SK-N-SH treated with all-trans-retinoic acid at 6 μM for 48 hours (cell line): ENCODE results near the gene PNPLA7.
"Not testable (repeated sequence)": the region's sequence is repeated elsewhere in the genome, so short reads cannot be mapped to it uniquely, and the experiment has no call there.

Source experiments
- ATAC-seq: fragments of 200-7000 bp; cut with Tn5 transposase; 3 replicates; pipeline ENCODE4 v1.9.1; 2020; ENCODE audit warnings: mild to moderate bottlenecking, moderate library complexity
- ARNTL ChIP-seq: fragments of 450-650 bp; formaldehyde crosslinking; IDR thresholded peaks from 2 replicates; pipeline ENCODE4 v1.5.0; 2020; ENCODE audit warnings: low read depth, mild to moderate bottlenecking, moderate library complexity, borderline replicate concordance
- BACH2 ChIP-seq: fragments of 250-450 bp; sonication (Bioruptor Pico); IDR thresholded peaks from 2 replicates; pipeline ENCODE4 v1.9.0; 2021; ENCODE audit warnings: mild to moderate bottlenecking, borderline replicate concordance
- CREB5 ChIP-seq: fragments of 250-450 bp; sonication (Bioruptor Pico); IDR thresholded peaks from 2 replicates; pipeline ENCODE4 v1.5.1; 2020; ENCODE audit warnings: low read depth, mild to moderate bottlenecking, moderate library complexity
- CSDC2 ChIP-seq: fragments of 250-450 bp; sonication (Bioruptor Pico); IDR thresholded peaks from 2 replicates; pipeline ENCODE4 v1.5.0; 2020; ENCODE audit warnings: mild to moderate bottlenecking, moderate library complexity
- CSRNP3 ChIP-seq: fragments of 250-450 bp; sonication (Bioruptor Pico); IDR thresholded peaks from 2 replicates; pipeline ENCODE4 v1.5.1; 2021; ENCODE audit warnings: mild to moderate bottlenecking, moderate library complexity
- ESRRG ChIP-seq: fragments of 250-450 bp; sonication (Bioruptor Pico); IDR thresholded peaks from 2 replicates; pipeline ENCODE4 v1.6.1; 2021; ENCODE audit warnings: mild to moderate bottlenecking
- GLIS3 ChIP-seq: fragments of 250-450 bp; sonication (Bioruptor Pico); IDR thresholded peaks from 2 replicates; pipeline ENCODE4 v1.5.0; 2020; ENCODE audit warnings: mild to moderate bottlenecking, moderate library complexity
- ISL1 ChIP-seq: fragments of 250-450 bp; sonication (Bioruptor Pico); IDR thresholded peaks from 2 replicates; pipeline ENCODE4 v2.1.2; 2022; ENCODE audit warnings: mild to moderate bottlenecking, moderate library complexity
- OSR1 ChIP-seq: fragments of 250-450 bp; sonication (Bioruptor Pico); IDR thresholded peaks from 2 replicates; pipeline ENCODE4 v1.8.0; 2022; ENCODE audit warnings: moderate library complexity, mild to moderate bottlenecking, inconsistent platforms
- PATZ1 ChIP-seq: fragments of 250-450 bp; sonication (Bioruptor Pico); IDR thresholded peaks from 2 replicates; pipeline ENCODE4 v1.8.0; 2020; ENCODE audit warnings: mild to moderate bottlenecking, moderate library complexity, borderline replicate concordance
- POU6F1 ChIP-seq: fragments of 250-450 bp; sonication (Bioruptor Pico); IDR thresholded peaks from 2 replicates; pipeline ENCODE4 v1.8.0; 2021; ENCODE audit warnings: low read depth, mild to moderate bottlenecking, moderate library complexity, borderline replicate concordance
- RARB ChIP-seq: fragments of 250-450 bp; sonication (Bioruptor Pico); IDR thresholded peaks from 2 replicates; pipeline ENCODE4 v1.8.0; 2021; ENCODE audit warnings: mild to moderate bottlenecking, moderate library complexity
- SNAI2 ChIP-seq: fragments of 250-450 bp; sonication (Bioruptor Pico); IDR thresholded peaks from 2 replicates; pipeline ENCODE4 v1.5.0; 2020; ENCODE audit warnings: mild to moderate bottlenecking, moderate library complexity
- TCF4 ChIP-seq: fragments of 250-450 bp; sonication (Bioruptor Pico); IDR thresholded peaks from 2 replicates; pipeline ENCODE4 v1.8.0; 2021; ENCODE audit warnings: mild to moderate bottlenecking, moderate library complexity, borderline replicate concordance
- TOX ChIP-seq: fragments of 250-450 bp; sonication (Bioruptor Pico); IDR thresholded peaks from 2 replicates; pipeline ENCODE4 v1.8.0; 2021; ENCODE audit warnings: mild to moderate bottlenecking, moderate library complexity, borderline replicate concordance
- TSHZ2 ChIP-seq: fragments of 250-450 bp; sonication (Bioruptor Pico); IDR thresholded peaks from 2 replicates; pipeline ENCODE4 v1.5.0; 2020; ENCODE audit warnings: mild to moderate bottlenecking, moderate library complexity
- ZC3H10 ChIP-seq: fragments of 250-450 bp; sonication (Bioruptor Pico); IDR thresholded peaks from 2 replicates; pipeline ENCODE4 v1.5.1; 2021; ENCODE audit warnings: mild to moderate bottlenecking, moderate library complexity
- ZFP3 ChIP-seq: fragments of 250-450 bp; sonication (Bioruptor Pico); IDR thresholded peaks from 2 replicates; pipeline ENCODE4 v1.5.0; 2020; ENCODE audit warnings: mild to moderate bottlenecking, moderate library complexity
- ZFP30 ChIP-seq: fragments of 450-650 bp; formaldehyde crosslinking; IDR thresholded peaks from 2 replicates; pipeline ENCODE4 v1.5.0; 2022; ENCODE audit warnings: mild to moderate bottlenecking, moderate library complexity
- ZNF565 ChIP-seq: fragments of 450-650 bp; formaldehyde crosslinking; conservative IDR thresholded peaks from 2 replicates; pipeline ENCODE4 v1.5.0; 2020; ENCODE audit warnings: low read depth, mild to moderate bottlenecking, moderate library complexity
- ZNF70 ChIP-seq: fragments of 450-650 bp; formaldehyde crosslinking; IDR thresholded peaks from 2 replicates; pipeline ENCODE4 v1.5.0; 2020; ENCODE audit warnings: mild to moderate bottlenecking, moderate library complexity

Gene PNPLA7

GRCh38 chr9:137467161-137467581 is 83.0 kb downstream of the PNPLA7 start:
- TF ChIP-seq ESRRG (CRISPR knock-in tag) (no peak), SNAI2 (CRISPR knock-in tag) (no peak), ISL1 (no peak), CSRNP3 (CRISPR knock-in tag) (no peak), ZFP3 (CRISPR knock-in tag) (no peak), ZNF565 (CRISPR knock-in tag) (no peak)

GRCh38 chr9:137466389-137467085 is 83.7 kb downstream of the PNPLA7 start:
- ATAC-seq: not testable (repeated sequence)

More at GRCh38 chr9:137467161-137467581, 83.0 kb downstream of the PNPLA7 start:
- no peak for ATAC-seq

GRCh38 chr9:137465720-137466388 is 84.3 kb downstream of the PNPLA7 start:
- TF ChIP-seq TOX (CRISPR knock-in tag): no peak
- TF ChIP-seq PATZ1 (CRISPR knock-in tag): no peak
- TF ChIP-seq ZFP3 (CRISPR knock-in tag): no peak
- TF ChIP-seq CSDC2 (CRISPR knock-in tag): no peak
- no peak for TF ChIP-seq TSHZ2
- TF ChIP-seq TCF4 (CRISPR knock-in tag): no peak
- TF ChIP-seq ZC3H10 (CRISPR knock-in tag): no peak
- no peak for TF ChIP-seq ZNF70 (CRISPR knock-in tag)
- TF ChIP-seq ESRRG (CRISPR knock-in tag): no peak
- no peak for TF ChIP-seq CREB5
- TF ChIP-seq ZFP30 (CRISPR knock-in tag): no peak
- TF ChIP-seq CSRNP3 (CRISPR knock-in tag): no peak
- no peak for TF ChIP-seq BACH2 (CRISPR knock-in tag)
- no peak for TF ChIP-seq ARNTL (CRISPR knock-in tag)
- TF ChIP-seq SNAI2 (CRISPR knock-in tag): no peak
- TF ChIP-seq RARB: no peak
- TF ChIP-seq POU6F1 (CRISPR knock-in tag): no peak
- TF ChIP-seq OSR1 (CRISPR knock-in tag): no peak
- TF ChIP-seq GLIS3 (CRISPR knock-in tag): no peak
- ATAC-seq: no peak
